Kidney epithelial cell (primary cell): ENCODE data around the gene AKAP13. TPM values are rescaled to one million over a fixed set of nuclear protein-coding genes. Genes with fewer than 3 reads are reported as not detected.

Experiments used
- DNase-seq: peaks from one replicate; pipeline ENCODE4 v3.0.0-alpha.2; 2010; ENCODE audit warnings: low read depth
- H3K27me3 ChIP-seq: 2 replicates; pipeline ENCODE4 v1.6.0; 2011; ENCODE audit warnings: low read length; ENCODE audit not compliant: control insufficient read depth, insufficient read depth
- H3K36me3 ChIP-seq: 2 replicates; pipeline ENCODE4 v1.5.1; 2011; ENCODE audit warnings: low read length; ENCODE audit not compliant: control insufficient read depth, insufficient read depth
- H3K4me3 ChIP-seq: 2 replicates; pipeline ENCODE4 v1.5.1; 2011; ENCODE audit warnings: low read depth, mild to moderate bottlenecking, control low read depth, low read length
- total RNA-seq: library from RNA; depleted of rRNA; stranded (reverse); fragments of >200 nt; gene quantifications from 2 replicates; pipeline ENCODE4 v1.2.3, GENCODE V29; 2015
- TF ChIP-seq, protein P1 (sequence below): IDR thresholded peaks from 2 replicates; pipeline ENCODE4 v1.5.1; 2011; ENCODE audit warnings: mild to moderate bottlenecking, moderate library complexity, low read length, control low read depth, inconsistent platforms; ENCODE audit not compliant: insufficient read depth, poor library complexity, severe bottlenecking

Gene AKAP13
- total RNA-seq, 1 donor from 2014 or later, result 54.0 TPM

- TF ChIP-seq, protein P1, sequence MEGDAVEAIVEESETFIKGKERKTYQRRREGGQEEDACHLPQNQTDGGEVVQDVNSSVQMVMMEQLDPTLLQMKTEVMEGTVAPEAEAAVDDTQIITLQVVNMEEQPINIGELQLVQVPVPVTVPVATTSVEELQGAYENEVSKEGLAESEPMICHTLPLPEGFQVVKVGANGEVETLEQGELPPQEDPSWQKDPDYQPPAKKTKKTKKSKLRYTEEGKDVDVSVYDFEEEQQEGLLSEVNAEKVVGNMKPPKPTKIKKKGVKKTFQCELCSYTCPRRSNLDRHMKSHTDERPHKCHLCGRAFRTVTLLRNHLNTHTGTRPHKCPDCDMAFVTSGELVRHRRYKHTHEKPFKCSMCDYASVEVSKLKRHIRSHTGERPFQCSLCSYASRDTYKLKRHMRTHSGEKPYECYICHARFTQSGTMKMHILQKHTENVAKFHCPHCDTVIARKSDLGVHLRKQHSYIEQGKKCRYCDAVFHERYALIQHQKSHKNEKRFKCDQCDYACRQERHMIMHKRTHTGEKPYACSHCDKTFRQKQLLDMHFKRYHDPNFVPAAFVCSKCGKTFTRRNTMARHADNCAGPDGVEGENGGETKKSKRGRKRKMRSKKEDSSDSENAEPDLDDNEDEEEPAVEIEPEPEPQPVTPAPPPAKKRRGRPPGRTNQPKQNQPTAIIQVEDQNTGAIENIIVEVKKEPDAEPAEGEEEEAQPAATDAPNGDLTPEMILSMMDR, result no peak
- DNase-seq, result peak; percentile 60
- no peaks in the 10 kb centered on the region for H3K27me3 ChIP-seq
- H3K36me3 ChIP-seq, result no peaks in the 10 kb centered on the region
- H3K4me3 ChIP-seq, result no peak overlapping the region
Observed at GRCh38 chr15:85607842-85608241, 227.4 kb downstream of the AKAP13 start.

GRCh38 chr15:85609492-85609891, 229.1 kb downstream of the AKAP13 start:
- H3K4me3 ChIP-seq, result no peak overlapping the region
- H3K36me3 ChIP-seq, result no peaks in the 10 kb centered on the region
- DNase-seq, result no peak
- TF ChIP-seq, protein P1, result no peak
- H3K27me3 ChIP-seq, result no peaks in the 10 kb centered on the region

- DNase-seq, result no peak
- TF ChIP-seq, protein P1, result no peak
- no peaks in the 10 kb centered on the region for H3K27me3 ChIP-seq
- no peak overlapping the region for H3K4me3 ChIP-seq
- no peaks in the 10 kb centered on the region for H3K36me3 ChIP-seq
Observed at GRCh38 chr15:85611361-85611760, 231.0 kb downstream of the AKAP13 start.

DNA sequence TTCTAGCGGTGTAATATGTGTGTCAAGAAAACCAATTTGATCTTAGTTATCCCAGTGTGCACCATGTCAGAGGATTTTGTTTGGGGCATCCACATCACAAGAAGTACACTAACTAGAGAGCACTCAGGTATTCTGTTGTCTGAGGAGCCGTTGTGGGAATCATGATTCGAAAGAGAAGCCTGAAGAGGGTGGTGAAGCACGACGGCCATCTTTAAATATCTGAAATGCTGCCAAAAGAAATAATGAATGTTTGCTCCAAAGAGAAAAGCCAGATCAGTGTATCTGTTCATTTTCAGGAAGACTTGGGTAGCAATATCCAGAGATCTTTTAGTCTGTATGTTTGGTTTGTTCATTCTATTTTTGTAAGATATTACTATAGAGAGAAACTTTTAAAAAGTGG, 233.7 kb downstream of the AKAP13 start:
- no peak overlapping the region for H3K4me3 ChIP-seq

DNA sequence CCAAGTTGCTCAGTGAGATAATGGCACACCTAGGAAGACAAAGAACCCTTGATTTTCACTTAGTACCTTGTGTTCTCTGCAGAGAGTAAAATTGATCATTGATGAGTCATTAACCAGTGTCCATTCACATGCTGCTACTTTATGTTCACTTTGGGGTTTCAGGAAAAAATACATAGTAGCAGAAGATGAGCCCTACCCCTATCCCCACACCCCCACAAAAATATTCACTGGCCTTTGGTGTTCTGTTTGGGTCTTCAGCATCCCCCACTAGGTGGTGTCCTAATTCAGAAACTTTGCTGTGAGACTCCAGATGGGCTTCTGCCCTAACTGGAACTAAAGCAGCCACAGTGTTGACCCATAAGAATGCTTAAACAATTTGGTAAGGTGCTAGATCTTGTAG, 235.5 kb downstream of the AKAP13 start:
- H3K4me3 ChIP-seq, result no peak overlapping the region
- H3K36me3 ChIP-seq, result no peaks in the 10 kb centered on the region
- DNase-seq, result no peak
- TF ChIP-seq, protein P1, result peak; percentile 52
- H3K27me3 ChIP-seq, result no peaks in the 10 kb centered on the region

More for the DNA sequence above, 233.7 kb downstream of the AKAP13 start:
- H3K36me3 ChIP-seq, result no peaks in the 10 kb centered on the region
- TF ChIP-seq, protein P1, result no peak
- no peaks in the 10 kb centered on the region for H3K27me3 ChIP-seq
- DNase-seq, result no peak

GRCh38 chr15:85616549-85617110, 236.2 kb downstream of the AKAP13 start:
- Histone ChIP-seq H3K27me3 (no peaks in the 10 kb centered on the region), H3K36me3 (no peaks in the 10 kb centered on the region), H3K4me3 (no peak overlapping the region)
- TF ChIP-seq, protein P1, result no peak
- DNase-seq, result no peak
